ENCODE results near the gene TBPL2. TPM values are rescaled to one million over a fixed set of nuclear protein-coding genes. Genes with fewer than 3 reads are reported as not detected.
"Not testable (repeated sequence)": the region's sequence is repeated elsewhere in the genome, so short reads cannot be mapped to it uniquely, and the experiment has no call there.

The TBPL2 gene
- under 1 TPM in 1 of 4 donors, not detected in 3; 0.35 TPM for polyA plus RNA-seq
- long read RNA-seq, donor 1: 0 reads
- long read RNA-seq, donor 2: 0 reads
- long read RNA-seq, donor 3: 0 reads
- long read RNA-seq, donor 4: 0 reads
- long read RNA-seq, donor 5: 0 reads
- long read RNA-seq, donor 6: 0 reads
- long read RNA-seq, donor 7: 0 reads
- long read RNA-seq, donor 8: 0 reads
- long read RNA-seq, donor 9: 0 reads
- long read RNA-seq, donor 10: 0 reads

GRCh38 chr14:55440385-55440784 lies at the start of gene TBPL2:
TBPL2 (minus strand) TSS chr14:55440616; CDS start chr14:55440449, 167 bp downstream.
- H3K27me3 ChIP-seq (ENCODE audit: control insufficient read depth in 3 of 3, insufficient read depth in 3 of 3, low read length in 3 of 3): peaks cover 0 to 5% (median 0%) of the 10 kb centered on the region in 3 donors
- H3K9me3 ChIP-seq (ENCODE audit: control insufficient read depth in 2 of 2, insufficient read depth in 1 of 2, low read depth in 1 of 2, low read length in 1 of 2): peaks cover 0 to 4% of the 10 kb centered on the region in 2 donors
- FAIRE-seq: no peak
- no peak for DNase-seq
- H3K4me3 ChIP-seq (ENCODE audit: low read depth in 1 of 3, low read length in 3 of 3): no peak within 1 kb of the TSS
- H3K4me1 ChIP-seq (ENCODE audit: control insufficient read depth in 3 of 3, insufficient read depth in 2 of 3, low read depth in 1 of 3, low read length in 2 of 3): peaks cover 0 to 4% (median 0%) of the 10 kb centered on the region in 3 donors
- no peaks in the 10 kb centered on the region for H3K36me3 ChIP-seq (ENCODE audit: control insufficient read depth in 3 of 3, insufficient read depth in 2 of 3, low read depth in 1 of 3, low read length in 3 of 3)
- WGBS, 3 donors: 39 to 81% (median 62%) methylated on average over 29 of the region's 29 CpGs
- no peak within 1 kb of the TSS for H3K27ac ChIP-seq (ENCODE audit: low read depth in 1 of 3, low read length in 2 of 3)

- no peaks in the 10 kb centered on the region for H3K9me3 ChIP-seq (ENCODE audit: control insufficient read depth in 2 of 2, insufficient read depth in 1 of 2, low read depth in 1 of 2, low read length in 1 of 2)
- DNase-seq: no peak
- no peak for FAIRE-seq
These were observed 47.8 kb upstream of the TBPL2 start for GRCh38 chr14:55488204-55488603.

GRCh38 chr14:55482936-55483605 lies 42.7 kb upstream of the TBPL2 start:
- no peaks in the 10 kb centered on the region for H3K9me3 ChIP-seq (ENCODE audit: control insufficient read depth in 2 of 2, insufficient read depth in 1 of 2, low read depth in 1 of 2, low read length in 1 of 2)
- 71 to 75% (median 73%) methylated on average over 4 of the region's 4 CpGs for WGBS, 3 donors
- H3K4me3 ChIP-seq (ENCODE audit: low read depth in 1 of 3, low read length in 3 of 3): no peak overlapping the region
- DNase-seq (no peak), FAIRE-seq (no peak)
- H3K27ac ChIP-seq (ENCODE audit: low read depth in 1 of 3, low read length in 2 of 3): no peak overlapping the region
- H3K27me3 ChIP-seq (ENCODE audit: control insufficient read depth in 3 of 3, insufficient read depth in 3 of 3, low read length in 3 of 3): no peaks in the 10 kb centered on the region
- no peaks in the 10 kb centered on the region for H3K4me1 ChIP-seq (ENCODE audit: control insufficient read depth in 3 of 3, insufficient read depth in 2 of 3, low read depth in 1 of 3, low read length in 2 of 3)
- H3K36me3 ChIP-seq (ENCODE audit: control insufficient read depth in 3 of 3, insufficient read depth in 2 of 3, low read depth in 1 of 3, low read length in 3 of 3): no peaks in the 10 kb centered on the region

More at GRCh38 chr14:55488204-55488603, 47.8 kb upstream of the TBPL2 start:
- Histone ChIP-seq H3K4me1 (ENCODE audit: control insufficient read depth in 3 of 3, insufficient read depth in 2 of 3, low read depth in 1 of 3, low read length in 2 of 3) (no peaks in the 10 kb centered on the region), H3K27ac (ENCODE audit: low read depth in 1 of 3, low read length in 2 of 3) (no peak overlapping the region), H3K36me3 (ENCODE audit: control insufficient read depth in 3 of 3, insufficient read depth in 2 of 3, low read depth in 1 of 3, low read length in 3 of 3) (no peaks in the 10 kb centered on the region), H3K27me3 (ENCODE audit: control insufficient read depth in 3 of 3, insufficient read depth in 3 of 3, low read length in 3 of 3) (no peaks in the 10 kb centered on the region), H3K4me3 (ENCODE audit: low read depth in 1 of 3, low read length in 3 of 3) (no peak overlapping the region)
- WGBS, 3 donors: 59 to 70% (median 70%) methylated on average over 4 of the region's 4 CpGs

GRCh38 chr14:55481769-55482168 lies 41.4 kb upstream of the TBPL2 start:
- H3K36me3 ChIP-seq (ENCODE audit: control insufficient read depth in 3 of 3, insufficient read depth in 2 of 3, low read depth in 1 of 3, low read length in 3 of 3): no peaks in the 10 kb centered on the region
- no peak for FAIRE-seq
- H3K27ac ChIP-seq (ENCODE audit: low read depth in 1 of 3, low read length in 2 of 3): no peak overlapping the region
- no peak for DNase-seq
- H3K4me3 ChIP-seq (ENCODE audit: low read depth in 1 of 3, low read length in 3 of 3): no peak overlapping the region
- WGBS, 3 donors: 88 to 89% (median 88%) methylated on average over 5 of the region's 5 CpGs
- no peaks in the 10 kb centered on the region for H3K9me3 ChIP-seq (ENCODE audit: control insufficient read depth in 2 of 2, insufficient read depth in 1 of 2, low read depth in 1 of 2, low read length in 1 of 2)
- no peaks in the 10 kb centered on the region for H3K27me3 ChIP-seq (ENCODE audit: control insufficient read depth in 3 of 3, insufficient read depth in 3 of 3, low read length in 3 of 3)
- H3K4me1 ChIP-seq (ENCODE audit: control insufficient read depth in 3 of 3, insufficient read depth in 2 of 3, low read depth in 1 of 3, low read length in 2 of 3): no peaks in the 10 kb centered on the region

GRCh38 chr14:55477680-55478079 lies 37.3 kb upstream of the TBPL2 start:
- Histone ChIP-seq H3K36me3 (ENCODE audit: control insufficient read depth in 3 of 3, insufficient read depth in 2 of 3, low read depth in 1 of 3, low read length in 3 of 3) (no peaks in the 10 kb centered on the region), H3K27ac (ENCODE audit: low read depth in 1 of 3, low read length in 2 of 3) (no peak overlapping the region), H3K27me3 (ENCODE audit: control insufficient read depth in 3 of 3, insufficient read depth in 3 of 3, low read length in 3 of 3) (no peaks in the 10 kb centered on the region), H3K4me3 (ENCODE audit: low read depth in 1 of 3, low read length in 3 of 3) (no peak overlapping the region), H3K4me1 (ENCODE audit: control insufficient read depth in 3 of 3, insufficient read depth in 2 of 3, low read depth in 1 of 3, low read length in 2 of 3) (no peaks in the 10 kb centered on the region), H3K9me3 (ENCODE audit: control insufficient read depth in 2 of 2, insufficient read depth in 1 of 2, low read depth in 1 of 2, low read length in 1 of 2) (no peaks in the 10 kb centered on the region)
- 69 to 82% (median 72%) methylated on average over 4 of the region's 4 CpGs for WGBS, 3 donors
- DNase-seq (no peak), FAIRE-seq (no peak)

GRCh38 chr14:55476448-55476847 lies 36.0 kb upstream of the TBPL2 start:
- not testable (repeated sequence) for FAIRE-seq; DNase-seq; H3K27me3 ChIP-seq (ENCODE audit: control insufficient read depth in 3 of 3, insufficient read depth in 3 of 3, low read length in 3 of 3); H3K9me3 ChIP-seq (ENCODE audit: control insufficient read depth in 2 of 2, insufficient read depth in 1 of 2, low read depth in 1 of 2, low read length in 1 of 2); H3K36me3 ChIP-seq (ENCODE audit: control insufficient read depth in 3 of 3, insufficient read depth in 2 of 3, low read depth in 1 of 3, low read length in 3 of 3); H3K4me1 ChIP-seq (ENCODE audit: control insufficient read depth in 3 of 3, insufficient read depth in 2 of 3, low read depth in 1 of 3, low read length in 2 of 3); H3K27ac ChIP-seq (ENCODE audit: low read depth in 1 of 3, low read length in 2 of 3); H3K4me3 ChIP-seq (ENCODE audit: low read depth in 1 of 3, low read length in 3 of 3)
- WGBS, 3 donors: 89 to 98% (median 92%) methylated on average over 3 of the region's 3 CpGs

- Histone ChIP-seq H3K4me1 (ENCODE audit: control insufficient read depth in 3 of 3, insufficient read depth in 2 of 3, low read depth in 1 of 3, low read length in 2 of 3) (no peaks in the 10 kb centered on the region), H3K36me3 (ENCODE audit: control insufficient read depth in 3 of 3, insufficient read depth in 2 of 3, low read depth in 1 of 3, low read length in 3 of 3) (no peaks in the 10 kb centered on the region), H3K4me3 (ENCODE audit: low read depth in 1 of 3, low read length in 3 of 3) (no peak overlapping the region), H3K27ac (ENCODE audit: low read depth in 1 of 3, low read length in 2 of 3) (no peak overlapping the region), H3K27me3 (ENCODE audit: control insufficient read depth in 3 of 3, insufficient read depth in 3 of 3, low read length in 3 of 3) (no peaks in the 10 kb centered on the region), H3K9me3 (ENCODE audit: control insufficient read depth in 2 of 2, insufficient read depth in 1 of 2, low read depth in 1 of 2, low read length in 1 of 2) (no peaks in the 10 kb centered on the region)
- 76 to 81% (median 80%) methylated on average over 7 of the region's 7 CpGs for WGBS, 3 donors
- DNase-seq: no peak
- FAIRE-seq: no peak
These were observed 33.4 kb upstream of the TBPL2 start for GRCh38 chr14:55473786-55474185.

- DNase-seq (no peak), FAIRE-seq (no peak)
- H3K4me3 ChIP-seq (ENCODE audit: low read depth in 1 of 3, low read length in 3 of 3): no peak overlapping the region
- 92 to 100% (median 95%) methylated on average over 1 of the region's 1 CpG for WGBS, 3 donors
- no peaks in the 10 kb centered on the region for H3K36me3 ChIP-seq (ENCODE audit: control insufficient read depth in 3 of 3, insufficient read depth in 2 of 3, low read depth in 1 of 3, low read length in 3 of 3)
- no peaks in the 10 kb centered on the region for H3K27me3 ChIP-seq (ENCODE audit: control insufficient read depth in 3 of 3, insufficient read depth in 3 of 3, low read length in 3 of 3)
- no peak overlapping the region for H3K27ac ChIP-seq (ENCODE audit: low read depth in 1 of 3, low read length in 2 of 3)
- H3K9me3 ChIP-seq (ENCODE audit: control insufficient read depth in 2 of 2, insufficient read depth in 1 of 2, low read depth in 1 of 2, low read length in 1 of 2): peaks cover 0 to 10% of the 10 kb centered on the region in 2 donors
- no peaks in the 10 kb centered on the region for H3K4me1 ChIP-seq (ENCODE audit: control insufficient read depth in 3 of 3, insufficient read depth in 2 of 3, low read depth in 1 of 3, low read length in 2 of 3)
These were observed 29.6 kb upstream of the TBPL2 start for GRCh38 chr14:55470025-55470424.
